HepG2 (cell line): Measurements from ENCODE around the gene ARHGAP9.

ENCODE experiments used
- ELF4 ChIP-seq: sonication (generic); formaldehyde crosslinking; IDR thresholded peaks from 2 replicates; pipeline ENCODE4 v1.5.0; 2020; ENCODE audit warnings: missing genetic modification reagents, mild to moderate bottlenecking, moderate library complexity, borderline replicate concordance
- MAF1 ChIP-seq: sonication (generic); formaldehyde crosslinking; IDR thresholded peaks from 2 replicates; pipeline ENCODE4 v1.5.0; 2020; ENCODE audit warnings: missing genetic modification reagents, borderline replicate concordance
- REL ChIP-seq: sonication (generic); formaldehyde crosslinking; conservative IDR thresholded peaks from 2 replicates; pipeline ENCODE4 v1.8.0; 2022; ENCODE audit warnings: mild to moderate bottlenecking, missing genetic modification reagents, moderate library complexity
- SP5 ChIP-seq: IDR thresholded peaks from 2 replicates; pipeline ENCODE4 v1.6.1; 2016; ENCODE audit warnings: low read depth, borderline replicate concordance
- TCF7 ChIP-seq: sonication (generic); IDR thresholded peaks from 2 replicates; pipeline ENCODE4 v1.6.1; 2016; ENCODE audit warnings: antibody characterized with exemption, low read depth
- TERF1 ChIP-seq: sonication (generic); formaldehyde crosslinking; IDR thresholded peaks from 2 replicates; pipeline ENCODE4 v1.8.0; 2022; ENCODE audit warnings: mild to moderate bottlenecking, missing genetic modification reagents, moderate library complexity
- ZC3H13 ChIP-seq: sonication (generic); formaldehyde crosslinking; IDR thresholded peaks from 2 replicates; pipeline ENCODE4 v1.8.1; 2023; ENCODE audit warnings: mild to moderate bottlenecking, missing genetic modification reagents, moderate library complexity
- ZNF253 ChIP-seq: sonication (generic); formaldehyde crosslinking; IDR thresholded peaks from 2 replicates; pipeline ENCODE4 v1.8.0; 2022; ENCODE audit warnings: mild to moderate bottlenecking, missing genetic modification reagents, borderline replicate concordance
- ZNF570 ChIP-seq: sonication (generic); formaldehyde crosslinking; IDR thresholded peaks from 2 replicates; pipeline ENCODE4 v1.4.0; 2020; ENCODE audit warnings: mild to moderate bottlenecking, missing genetic modification reagents, borderline replicate concordance
- TF ChIP-seq, protein P1 (sequence below): sonication (generic); formaldehyde crosslinking; IDR thresholded peaks from 2 replicates; pipeline ENCODE4 v1.5.0; 2020; ENCODE audit warnings: mild to moderate bottlenecking, missing genetic modification reagents, moderate library complexity

- TF ChIP-seq ZNF253 (CRISPR knock-in tag): no peak
- TF ChIP-seq, protein P1, sequence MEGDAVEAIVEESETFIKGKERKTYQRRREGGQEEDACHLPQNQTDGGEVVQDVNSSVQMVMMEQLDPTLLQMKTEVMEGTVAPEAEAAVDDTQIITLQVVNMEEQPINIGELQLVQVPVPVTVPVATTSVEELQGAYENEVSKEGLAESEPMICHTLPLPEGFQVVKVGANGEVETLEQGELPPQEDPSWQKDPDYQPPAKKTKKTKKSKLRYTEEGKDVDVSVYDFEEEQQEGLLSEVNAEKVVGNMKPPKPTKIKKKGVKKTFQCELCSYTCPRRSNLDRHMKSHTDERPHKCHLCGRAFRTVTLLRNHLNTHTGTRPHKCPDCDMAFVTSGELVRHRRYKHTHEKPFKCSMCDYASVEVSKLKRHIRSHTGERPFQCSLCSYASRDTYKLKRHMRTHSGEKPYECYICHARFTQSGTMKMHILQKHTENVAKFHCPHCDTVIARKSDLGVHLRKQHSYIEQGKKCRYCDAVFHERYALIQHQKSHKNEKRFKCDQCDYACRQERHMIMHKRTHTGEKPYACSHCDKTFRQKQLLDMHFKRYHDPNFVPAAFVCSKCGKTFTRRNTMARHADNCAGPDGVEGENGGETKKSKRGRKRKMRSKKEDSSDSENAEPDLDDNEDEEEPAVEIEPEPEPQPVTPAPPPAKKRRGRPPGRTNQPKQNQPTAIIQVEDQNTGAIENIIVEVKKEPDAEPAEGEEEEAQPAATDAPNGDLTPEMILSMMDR (CRISPR knock-in tag): no peak
- TF ChIP-seq ZNF570 (CRISPR knock-in tag): no peak
- no peak for TF ChIP-seq ZC3H13 (CRISPR knock-in tag)
- no peak for TF ChIP-seq REL (CRISPR knock-in tag)
- no peak for TF ChIP-seq TERF1 (CRISPR knock-in tag)
- no peak for TF ChIP-seq SP5
- no peak for TF ChIP-seq MAF1 (CRISPR knock-in tag)
- no peak for TF ChIP-seq ELF4
- no peak for TF ChIP-seq TCF7
Measured at GRCh38 chr12:57470970-57471656, 8.6 kb downstream of the ARHGAP9 start.
